Measurements from ENCODE around the gene ZDHHC7.

GRCh38 chr16:85031451-85031850 is 20.1 kb upstream of the ZDHHC7 start:
- TF ChIP-seq CTCF (IDR thresholded peaks at IDR 0.05 in 2 of 3, conservative IDR thresholded peaks at IDR 0.05 in 1 of 3; ENCODE audit: borderline replicate concordance in 1 of 3, insufficient read depth in 1 of 3, low read depth in 2 of 3, low read length in 2 of 3) (no peak), POLR2AphosphoS5 (IDR thresholded peaks at IDR 0.05; ENCODE audit: low read depth, low read length) (no peak)
